ENCODE data around the gene FUS.

Gene FUS

GRCh38 chr16:31204871-31205666 is 25.1 kb downstream of the FUS start:
- DNase-seq = no peak

- DNase-seq = no peak
Observed at GRCh38 chr16:31206776-31207175, 26.8 kb downstream of the FUS start.

- DNase-seq = no peak
Observed at GRCh38 chr16:31213342-31213741, 33.4 kb downstream of the FUS start.

- no peak for DNase-seq
Observed at GRCh38 chr16:31213877-31214707, 34.2 kb downstream of the FUS start, which contains the start of gene TRIM72. TSS of gene TRIM72 (plus strand) at chr16:31214119. CDS start at chr16:31214739, 620 bp downstream.

- DNase-seq = no peak
Observed at GRCh38 chr16:31214708-31215286, 34.9 kb downstream of the FUS start.

- DNase-seq = no peak
Observed at GRCh38 chr16:31215287-31216162, 35.6 kb downstream of the FUS start.

- no peak for DNase-seq
Observed at GRCh38 chr16:31216422-31217135, 36.6 kb downstream of the FUS start, which contains the start of gene PYDC1. TSS of gene PYDC1 (minus strand) at chr16:31217135. CDS start at chr16:31217028, 107 bp downstream.

GRCh38 chr16:31217136-31217530 is 37.2 kb downstream of the FUS start:
- DNase-seq = no peak

- no peak for DNase-seq
Observed at GRCh38 chr16:31219154-31219741, 39.3 kb downstream of the FUS start.

GRCh38 chr16:31221357-31222160 is 41.6 kb downstream of the FUS start:
- DNase-seq = no peak

- no peak for DNase-seq
Observed at GRCh38 chr16:31223044-31223443, 43.1 kb downstream of the FUS start.

- no peak for DNase-seq
Observed at GRCh38 chr16:31224092-31224955, 44.4 kb downstream of the FUS start.

GRCh38 chr16:31225193-31225592 is 45.3 kb downstream of the FUS start:
- DNase-seq = no peak

- no peak for DNase-seq
Observed at GRCh38 chr16:31228206-31228605, 48.3 kb downstream of the FUS start.

- no peak for DNase-seq
Observed at GRCh38 chr16:31229501-31229900, 49.6 kb downstream of the FUS start.

- no peak for DNase-seq
Observed at GRCh38 chr16:31238041-31238440, 58.1 kb downstream of the FUS start.
